Caco-2 (cell line): ENCODE data around the gene ZNF592. TPM values are rescaled to one million over a fixed set of nuclear protein-coding genes. Genes with fewer than 3 reads are reported as not detected.

Experiments used
- BruUV-seq: library from RNA; stranded (reverse); fragments of 400-500 nt; replicated peaks from 2 replicates; lab custom pipeline; 2021; lab: Mats Ljungman, UMichigan
- CTCF ChIA-PET: fragments of 300-600 bp; sonication (Branson Sonifier 250); formaldehyde crosslinking; loops from one replicate; lab custom pipeline; 2022; ENCODE audit warnings: antibody characterized with exemption; lab: Charles Lee
- POLR2A ChIA-PET: fragments of 300-600 bp; sonication (Branson Sonifier 250); formaldehyde crosslinking; loops from one replicate; lab custom pipeline; 2022; ENCODE audit warnings: antibody characterized with exemption; lab: Charles Lee
- DNase-seq, 2 experiments: peaks; one replicate each; pipeline versions ENCODE4 v3.0.0 to v3.0.0-alpha.2; 2020 to 2022
- H3K27me3 ChIP-seq: replicated peaks from 2 replicates; pipeline ENCODE4 v1.6.0; 2011; ENCODE audit warnings: low read length; ENCODE audit not compliant: control insufficient read depth, insufficient read depth
- H3K36me3 ChIP-seq: 2 replicates; pipeline ENCODE4 v1.5.1; 2011; ENCODE audit warnings: low read length; ENCODE audit not compliant: control insufficient read depth, insufficient read depth
- H3K4me1 ChIP-seq: fragments of 250-450 bp; sonication (Bioruptor Pico); 2 replicates; pipeline ENCODE4 v1.5.1; 2020; ENCODE audit warnings: mild to moderate bottlenecking
- H3K4me3 ChIP-seq: 2 replicates; pipeline ENCODE4 v1.5.1; 2011; ENCODE audit warnings: low read depth, mild to moderate bottlenecking, control low read depth, low read length
- H3K9me3 ChIP-seq: fragments of 250-450 bp; sonication (Bioruptor Pico); 2 replicates; pipeline ENCODE4 v1.5.1; 2020; ENCODE audit warnings: mild to moderate bottlenecking, moderate library complexity
- H3K27ac Mint-ChIP-seq: one replicate; pipeline ENCODE4 v1.8.0; 2022; ENCODE audit warnings: mixed read lengths; ENCODE audit not compliant: unreplicated experiment
- H3K27me3 Mint-ChIP-seq: one replicate; pipeline ENCODE4 v1.8.0; 2022; ENCODE audit warnings: mixed read lengths; ENCODE audit not compliant: insufficient read depth, unreplicated experiment
- H3K36me3 Mint-ChIP-seq: one replicate; pipeline ENCODE4 v1.8.0; 2022; ENCODE audit warnings: mild to moderate bottlenecking, mixed read lengths; ENCODE audit not compliant: insufficient read depth, unreplicated experiment
- H3K4me1 Mint-ChIP-seq: one replicate; pipeline ENCODE4 v1.8.0; 2022; ENCODE audit warnings: low read depth, mixed read lengths; ENCODE audit not compliant: unreplicated experiment
- H3K4me3 Mint-ChIP-seq: one replicate; pipeline ENCODE4 v1.8.0; 2022; ENCODE audit warnings: mild to moderate bottlenecking, moderate library complexity, mixed read lengths; ENCODE audit not compliant: unreplicated experiment
- H3K9me3 Mint-ChIP-seq: one replicate; pipeline ENCODE4 v1.8.0; 2022; ENCODE audit warnings: mixed read lengths; ENCODE audit not compliant: unreplicated experiment
- CTCF ChIP-seq, 2 experiments: fragments of 200-600 bp in 1 of 2; IDR thresholded peaks; 1 replicate in 1 of 2; 2 replicates in 1 of 2; pipeline versions ENCODE4 v1.5.1 to v1.8.0; 2011 to 2022; ENCODE audit warnings: antibody characterized with exemption in 1 of 2, control low read depth in 1 of 2, inconsistent platforms in 1 of 2, low read depth in 1 of 2, low read length in 1 of 2, mild to moderate bottlenecking in 1 of 2, moderate library complexity in 1 of 2; ENCODE audit not compliant: insufficient read depth in 1 of 2, severe bottlenecking in 1 of 2, unreplicated experiment in 1 of 2
- intact Hi-C: fragments of 100-400 bp; cut with micrococcal nuclease; formaldehyde crosslinking; loops from one replicate; pipeline ENCODE4 v1.10.0; 2022; ENCODE audit not compliant: unreplicated experiment
- total RNA-seq: library from RNA; stranded (reverse); gene quantifications from 2 replicates; pipeline ENCODE4 v1.2.3, GENCODE V29; 2022

The ZNF592 gene
- total RNA-seq, 1 experiment from 2014 or later: 30.6 TPM

- POLR2A ChIA-PET: no interaction called here
- Mint-ChIP-seq H3K27ac (peak overlapping the region; percentile 11), H3K4me1 (peaks cover 11% of the 10 kb centered on the region), H3K9me3 (no peaks in the 10 kb centered on the region), H3K36me3 (peaks cover 5% of the 10 kb centered on the region), H3K27me3 (no peaks in the 10 kb centered on the region), H3K4me3 (no peak overlapping the region)
- Histone ChIP-seq H3K36me3 (no peaks in the 10 kb centered on the region), H3K4me1 (peaks cover 11% of the 10 kb centered on the region; the same call in 1 of the 2 replicates), H3K9me3 (no peaks in the 10 kb centered on the region), H3K4me3 (no peak overlapping the region), H3K27me3 (no peaks in the 10 kb centered on the region)
- BruUV-seq: no TSS peak
- peak; percentile 33 to 51 for DNase-seq
- intact Hi-C loops: loop anchor here (10.0 kb wide), 1 partner anchor 184 kb away; no protein-coding TSS in a partner anchor
- CTCF ChIA-PET: no interaction called here
- TF ChIP-seq CTCF (IDR thresholded peaks at IDR 0.05; ENCODE audit: insufficient read depth in 1 of 2, low read depth in 1 of 2, low read length in 1 of 2, severe bottlenecking in 1 of 2, unreplicated experiment in 1 of 2): no peak
Observed at GRCh38 chr15:84741121-84741520, 7.3 kb upstream of the ZNF592 start.

GRCh38 chr15:84747416-84748273 lies 747 bp upstream of the ZNF592 start:
- TSS peak; percentile 53 for BruUV-seq
- CTCF ChIA-PET: interaction anchor here (0.5 to 1.0 kb wide), 3 partner anchors 11 to 13 kb away, joined by 3 read pairs; no protein-coding TSS in a partner anchor

More at GRCh38 chr15:84747416-84748273, 747 bp upstream of the ZNF592 start:
- no peak for TF ChIP-seq CTCF (IDR thresholded peaks at IDR 0.05; ENCODE audit: insufficient read depth in 1 of 2, low read depth in 1 of 2, low read length in 1 of 2, severe bottlenecking in 1 of 2, unreplicated experiment in 1 of 2)
- H3K27me3 ChIP-seq: no peaks in the 10 kb centered on the region
- peak overlapping the region; percentile 89 for H3K4me3 ChIP-seq
- H3K36me3 Mint-ChIP-seq: peaks cover 9% of the 10 kb centered on the region
- H3K4me1 ChIP-seq: peaks cover 32% of the 10 kb centered on the region
- H3K27me3 Mint-ChIP-seq: no peaks in the 10 kb centered on the region
- peak overlapping the region; percentile 94 for H3K4me3 Mint-ChIP-seq
- no peaks in the 10 kb centered on the region for H3K9me3 ChIP-seq
- peak overlapping the region; percentile 97 for H3K27ac Mint-ChIP-seq
- POLR2A ChIA-PET: interaction anchor here (0.6 to 1.0 kb wide), 2 partner anchors 16 to 31 kb away, joined by 5 to 11 read pairs; partner anchors contain the start of gene SEC11A
- intact Hi-C loops: loop anchor here (1.0 to 10.0 kb wide), 3 partner anchors 12 to 177 kb away; partner anchors contain the start of gene SEC11A
- no peaks in the 10 kb centered on the region for H3K9me3 Mint-ChIP-seq
- H3K4me1 Mint-ChIP-seq: peaks cover 27% of the 10 kb centered on the region
- no peaks in the 10 kb centered on the region for H3K36me3 ChIP-seq
- DNase-seq: peak; percentile 78 to 85
